HCT116 (cell line): ENCODE results near the gene MORN5.

Source experiments
- ATF3 ChIP-seq: IDR thresholded peaks from 2 replicates; pipeline ENCODE4 v1.6.1; 2012
- EGR1 ChIP-seq: IDR thresholded peaks from 2 replicates; pipeline ENCODE4 v1.6.1; 2012; ENCODE audit warnings: low read depth
- FOSL1 ChIP-seq: IDR thresholded peaks from 2 replicates; pipeline ENCODE4 v1.6.1; 2012; ENCODE audit warnings: low read depth
- JUND ChIP-seq: IDR thresholded peaks from 2 replicates; pipeline ENCODE4 v1.6.1; 2012
- MAX ChIP-seq: IDR thresholded peaks from 2 replicates; pipeline ENCODE4 v1.6.1; 2012
- POLR2AphosphoS5 ChIP-seq: IDR thresholded peaks from 2 replicates; pipeline ENCODE4 v1.6.1; 2011; ENCODE audit warnings: mild to moderate bottlenecking, low read depth, low read length, moderate library complexity
- REST ChIP-seq: IDR thresholded peaks from 2 replicates; pipeline ENCODE4 v1.6.1; 2012; ENCODE audit warnings: low read depth
- TCF7L2 ChIP-seq: IDR thresholded peaks from 2 replicates; pipeline ENCODE4 v1.7.0; 2011; ENCODE audit warnings: borderline replicate concordance, inconsistent platforms; ENCODE audit not compliant: insufficient read depth, insufficient read length; ENCODE audit errors: extremely low read depth
- ZNF274 ChIP-seq: fragments of 200-500 bp; sonication (Bioruptor generic); IDR thresholded peaks from 2 replicates; pipeline ENCODE4 v1.6.1; 2014; ENCODE audit warnings: mild to moderate bottlenecking, low read depth, low read length, inconsistent platforms
- TF ChIP-seq, protein P1 (sequence below), 3 experiments: fragments of 200-600 bp in 1 of 3; sonication (generic) in 1 of 3; IDR thresholded peaks in 2 of 3; conservative IDR thresholded peaks in 1 of 3; 2 replicates each; pipeline ENCODE4 v1.5.1; 2012 to 2017; ENCODE audit warnings: low read depth in 2 of 3, low read length in 2 of 3, antibody characterized with exemption in 1 of 3, borderline replicate concordance in 1 of 3, control low read depth in 1 of 3, mild to moderate bottlenecking in 1 of 3, mixed read lengths in 1 of 3, mixed run types in 1 of 3, moderate library complexity in 1 of 3; ENCODE audit not compliant: insufficient read depth in 1 of 3

DNA sequence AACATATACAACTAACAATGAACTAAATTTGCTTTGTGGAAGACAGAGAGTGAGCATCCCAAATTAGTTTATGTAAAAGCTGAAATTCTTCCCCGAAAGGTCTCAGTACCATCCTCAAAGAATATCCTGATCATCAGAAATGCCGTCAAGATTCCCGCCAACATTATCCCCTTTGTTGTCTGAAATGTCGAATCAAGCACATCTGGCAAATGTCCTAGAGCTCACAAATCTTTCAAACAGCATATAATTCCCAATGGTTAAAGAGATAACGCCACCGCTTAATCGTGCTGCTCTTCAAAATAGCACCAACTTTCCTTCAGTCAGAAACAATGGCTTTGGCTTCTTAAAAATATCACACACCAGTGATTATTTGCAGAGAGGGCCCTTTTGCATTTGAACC lies 23.8 kb downstream of the MORN5 start:
- TF ChIP-seq, protein P1, sequence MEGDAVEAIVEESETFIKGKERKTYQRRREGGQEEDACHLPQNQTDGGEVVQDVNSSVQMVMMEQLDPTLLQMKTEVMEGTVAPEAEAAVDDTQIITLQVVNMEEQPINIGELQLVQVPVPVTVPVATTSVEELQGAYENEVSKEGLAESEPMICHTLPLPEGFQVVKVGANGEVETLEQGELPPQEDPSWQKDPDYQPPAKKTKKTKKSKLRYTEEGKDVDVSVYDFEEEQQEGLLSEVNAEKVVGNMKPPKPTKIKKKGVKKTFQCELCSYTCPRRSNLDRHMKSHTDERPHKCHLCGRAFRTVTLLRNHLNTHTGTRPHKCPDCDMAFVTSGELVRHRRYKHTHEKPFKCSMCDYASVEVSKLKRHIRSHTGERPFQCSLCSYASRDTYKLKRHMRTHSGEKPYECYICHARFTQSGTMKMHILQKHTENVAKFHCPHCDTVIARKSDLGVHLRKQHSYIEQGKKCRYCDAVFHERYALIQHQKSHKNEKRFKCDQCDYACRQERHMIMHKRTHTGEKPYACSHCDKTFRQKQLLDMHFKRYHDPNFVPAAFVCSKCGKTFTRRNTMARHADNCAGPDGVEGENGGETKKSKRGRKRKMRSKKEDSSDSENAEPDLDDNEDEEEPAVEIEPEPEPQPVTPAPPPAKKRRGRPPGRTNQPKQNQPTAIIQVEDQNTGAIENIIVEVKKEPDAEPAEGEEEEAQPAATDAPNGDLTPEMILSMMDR (IDR thresholded peaks at IDR 0.05 in 2 of 3, conservative IDR thresholded peaks at IDR 0.05 in 1 of 3; ENCODE audit: borderline replicate concordance in 1 of 3, insufficient read depth in 1 of 3, low read depth in 2 of 3, low read length in 2 of 3): no peak
- TF ChIP-seq TCF7L2 (no peak), EGR1 (no peak), MAX (no peak), ATF3 (no peak), REST (no peak), ZNF274 (no peak), POLR2AphosphoS5 (no peak), JUND (no peak), FOSL1 (no peak)
